HG02642 (cell line): Measurements from ENCODE around the gene SHC2.
"Not testable (repeated sequence)": the region's sequence is repeated elsewhere in the genome, so short reads cannot be mapped to it uniquely, and the experiment has no call there.

Experiments used
- ATAC-seq: cut with Tn5 transposase; IDR thresholded peaks from one replicate; pipeline ENCODE4 v1.9.1; 2021; ENCODE audit warnings: mild to moderate bottlenecking; ENCODE audit not compliant: unreplicated experiment, poor library complexity

Gene SHC2

DNA sequence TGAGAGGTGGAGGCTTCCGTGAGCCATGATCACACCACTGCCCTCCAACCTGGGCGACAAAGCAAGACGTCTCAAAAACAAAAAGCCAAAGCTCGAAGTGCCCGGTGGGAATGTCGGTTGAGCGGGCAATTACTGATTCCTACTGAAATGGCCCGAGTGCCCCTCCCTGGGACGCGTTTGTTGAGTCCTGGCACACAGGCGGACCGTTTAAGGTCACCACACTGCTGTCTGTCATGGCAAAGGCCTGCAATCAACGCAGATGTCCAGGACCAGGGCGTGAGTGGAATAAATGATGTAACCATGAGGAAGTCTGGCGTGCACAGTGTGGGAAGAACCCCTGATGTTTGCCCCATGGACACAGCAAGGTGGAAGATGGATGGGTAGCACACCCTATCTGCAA, 32.7 kb downstream of the SHC2 start:
- ATAC-seq: no peak

DNA sequence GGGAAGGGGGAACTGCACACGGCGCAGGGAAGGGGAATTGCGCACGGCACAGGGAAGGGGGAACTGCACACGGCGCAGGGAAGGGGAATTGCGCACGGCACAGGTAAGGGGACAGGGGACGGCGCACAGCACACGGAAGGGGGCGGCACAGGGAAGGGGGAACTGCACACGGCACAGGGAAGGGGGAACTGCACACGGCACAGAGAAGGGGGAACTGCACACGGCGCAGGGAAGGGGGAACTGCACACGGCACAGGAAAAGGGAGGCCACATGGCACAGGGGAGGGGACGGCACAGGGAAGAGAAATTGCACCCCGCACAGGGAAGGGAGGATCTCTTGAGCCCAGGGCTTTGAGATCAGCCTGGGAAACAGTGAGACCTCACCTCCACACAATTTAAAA, 33.2 kb downstream of the SHC2 start:
- not testable (repeated sequence) for ATAC-seq

DNA sequence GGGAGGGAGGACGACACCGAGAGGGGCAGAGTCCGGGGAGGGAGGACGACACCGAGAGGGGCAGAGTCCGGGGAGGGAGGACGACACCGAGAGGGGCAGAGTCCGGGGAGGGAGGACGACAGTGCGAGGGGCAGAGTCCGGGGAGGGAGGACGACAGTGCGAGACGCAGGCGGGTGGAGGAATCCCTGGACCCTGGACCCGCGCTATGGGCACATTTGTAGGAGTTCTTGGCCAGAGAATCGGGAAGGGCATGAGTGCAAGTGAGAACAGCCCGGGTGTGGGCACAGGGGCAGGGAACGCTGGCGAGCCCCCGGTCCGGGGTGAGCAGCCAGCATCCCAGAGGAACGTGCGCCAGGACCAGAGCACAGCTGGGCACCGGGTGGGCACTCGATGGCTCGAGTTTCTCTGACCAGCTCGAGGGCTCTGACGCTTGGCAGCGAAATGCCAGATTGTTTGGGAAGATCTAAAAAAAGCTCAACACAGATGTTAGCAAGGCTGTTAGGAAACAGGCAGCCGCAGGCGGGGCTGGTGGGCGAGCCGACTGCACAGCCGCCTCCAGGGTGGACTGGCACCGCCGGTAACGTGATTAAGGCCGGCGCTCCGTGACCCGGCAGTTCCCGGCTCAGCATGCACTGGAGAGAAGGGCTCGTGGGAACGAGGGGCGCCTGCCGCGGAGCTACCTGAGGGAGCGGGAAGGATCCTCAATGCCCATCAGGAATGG, 33.9 kb downstream of the SHC2 start:
- ATAC-seq: no peak

DNA sequence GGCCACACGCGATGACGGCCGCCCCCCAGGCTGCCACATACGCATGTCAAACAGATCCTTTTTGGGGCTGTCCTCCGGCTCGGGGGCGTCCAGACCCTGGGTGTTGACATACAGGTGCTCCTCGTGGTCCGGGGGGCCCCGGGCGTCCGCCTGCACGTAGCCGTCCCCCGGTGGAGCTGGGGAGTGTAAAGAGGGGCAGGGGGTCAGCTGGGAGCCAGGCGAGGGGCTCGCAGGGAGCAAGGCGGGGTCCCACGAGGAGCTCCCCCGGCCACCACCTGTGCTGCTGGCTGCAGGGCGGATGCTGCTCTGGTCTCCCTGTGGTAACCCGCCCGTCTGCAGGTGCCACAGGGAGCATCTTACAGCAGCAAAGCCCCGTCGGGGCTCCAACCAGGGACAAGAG, 35.8 kb downstream of the SHC2 start:
- no peak for ATAC-seq

DNA sequence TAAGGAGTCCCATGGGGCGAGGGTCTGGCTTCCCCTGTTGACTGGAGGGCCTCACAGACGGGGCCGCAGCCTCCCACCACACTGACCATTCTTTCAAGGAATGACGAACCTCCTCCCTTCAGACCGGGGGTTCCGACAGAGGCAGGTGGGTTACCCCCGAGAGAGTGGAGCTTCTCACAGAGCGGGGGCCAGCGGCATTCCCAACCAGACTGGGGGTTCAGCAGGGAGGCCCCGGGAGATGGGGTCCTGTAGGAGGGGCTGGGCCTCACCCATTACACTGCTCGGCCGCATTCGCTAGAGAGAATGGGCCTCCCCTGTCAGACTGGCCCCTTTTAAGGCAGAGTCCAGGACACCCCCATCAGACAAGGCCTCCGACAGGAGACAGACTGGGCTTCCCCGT, 36.3 kb downstream of the SHC2 start:
- ATAC-seq: no peak

DNA sequence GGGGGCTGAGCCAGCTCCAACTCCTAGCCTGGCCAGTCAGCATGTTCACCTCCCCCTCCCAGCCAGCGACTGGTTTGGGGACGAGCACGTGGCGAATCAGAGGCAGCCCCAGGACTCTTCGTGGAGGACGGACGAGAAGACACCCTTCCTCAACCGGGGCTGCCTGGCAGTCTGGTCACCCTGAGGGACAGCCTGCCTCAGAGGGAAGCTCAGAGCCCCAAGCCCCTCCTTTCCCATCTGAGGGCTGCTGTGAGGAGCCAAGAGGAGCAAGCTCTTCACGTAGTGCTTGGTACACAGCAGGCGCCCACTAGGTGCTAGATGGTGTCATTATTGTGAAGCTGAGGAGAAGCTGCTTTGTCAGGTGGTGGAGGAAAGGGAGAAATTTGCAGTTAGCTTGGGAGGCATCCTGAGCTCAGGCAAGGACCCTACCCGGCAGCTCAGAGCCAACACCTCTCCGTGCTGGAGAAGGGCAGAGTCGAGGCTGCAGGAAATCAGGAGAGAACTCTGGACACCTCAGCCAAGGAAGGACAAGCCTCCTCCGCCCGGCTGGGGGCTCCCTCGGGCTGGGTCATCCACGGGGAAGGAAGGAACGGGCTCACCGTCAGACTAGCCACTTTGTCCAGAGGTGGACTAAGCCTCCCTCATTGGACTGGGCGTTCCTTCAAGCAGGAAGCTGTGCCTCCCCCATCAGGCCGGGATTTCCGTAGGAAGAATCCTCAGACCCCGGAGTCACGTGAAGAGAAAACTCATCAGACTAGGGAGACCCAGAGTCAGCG, 37.0 kb downstream of the SHC2 start:
- no peak for ATAC-seq

DNA sequence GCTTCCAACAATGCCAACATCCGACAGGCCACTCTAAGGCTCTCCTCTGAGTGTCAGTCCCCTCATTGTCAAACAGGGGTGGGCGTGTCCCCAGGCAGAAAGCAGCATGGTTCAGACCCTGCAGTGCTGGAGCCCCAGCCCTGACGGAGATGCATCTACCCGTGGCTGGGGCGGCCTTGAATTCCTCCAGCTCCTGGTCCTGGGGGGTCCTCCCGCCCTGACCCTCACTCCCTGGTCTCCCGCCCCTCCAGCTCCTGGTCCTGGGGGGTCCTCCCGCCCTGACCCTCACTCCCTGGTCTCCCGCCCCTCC, 38.0 kb downstream of the SHC2 start:
- ATAC-seq: not testable (repeated sequence)

DNA sequence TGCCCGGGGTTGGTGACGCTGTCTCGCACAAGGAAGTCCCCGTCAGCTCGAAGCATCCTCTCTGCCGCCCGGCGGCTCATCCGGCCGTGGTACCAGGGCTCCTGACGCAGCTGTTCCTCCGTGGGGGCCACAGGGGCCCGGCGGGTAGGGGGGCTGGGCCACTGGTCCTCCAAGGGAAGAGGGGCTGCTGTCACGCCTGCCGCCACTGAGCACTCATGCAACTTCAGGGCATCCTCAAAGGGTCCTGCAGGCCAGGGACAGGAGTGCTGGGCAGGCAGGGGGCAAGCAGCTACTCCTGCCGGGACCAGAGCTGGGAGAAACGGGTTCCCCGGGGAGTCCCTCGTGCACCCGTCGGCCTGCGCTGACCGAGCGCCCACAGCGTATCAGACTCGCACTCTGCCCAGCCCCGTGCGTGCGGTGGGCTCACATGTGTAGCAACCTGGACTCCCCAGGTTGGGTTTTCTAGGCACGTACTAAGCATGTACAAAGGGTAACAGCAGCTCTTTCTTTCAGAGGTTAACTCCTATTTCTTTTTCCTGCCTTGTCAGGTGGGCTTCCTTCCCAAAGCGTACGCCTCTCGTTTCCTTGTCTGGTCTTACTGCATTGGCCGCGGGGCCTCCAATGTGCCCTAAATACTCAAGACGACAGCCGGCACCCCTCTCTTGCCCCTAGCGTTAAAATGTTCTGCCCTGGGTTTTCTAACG, 38.5 kb downstream of the SHC2 start:
- ATAC-seq: no peak

DNA sequence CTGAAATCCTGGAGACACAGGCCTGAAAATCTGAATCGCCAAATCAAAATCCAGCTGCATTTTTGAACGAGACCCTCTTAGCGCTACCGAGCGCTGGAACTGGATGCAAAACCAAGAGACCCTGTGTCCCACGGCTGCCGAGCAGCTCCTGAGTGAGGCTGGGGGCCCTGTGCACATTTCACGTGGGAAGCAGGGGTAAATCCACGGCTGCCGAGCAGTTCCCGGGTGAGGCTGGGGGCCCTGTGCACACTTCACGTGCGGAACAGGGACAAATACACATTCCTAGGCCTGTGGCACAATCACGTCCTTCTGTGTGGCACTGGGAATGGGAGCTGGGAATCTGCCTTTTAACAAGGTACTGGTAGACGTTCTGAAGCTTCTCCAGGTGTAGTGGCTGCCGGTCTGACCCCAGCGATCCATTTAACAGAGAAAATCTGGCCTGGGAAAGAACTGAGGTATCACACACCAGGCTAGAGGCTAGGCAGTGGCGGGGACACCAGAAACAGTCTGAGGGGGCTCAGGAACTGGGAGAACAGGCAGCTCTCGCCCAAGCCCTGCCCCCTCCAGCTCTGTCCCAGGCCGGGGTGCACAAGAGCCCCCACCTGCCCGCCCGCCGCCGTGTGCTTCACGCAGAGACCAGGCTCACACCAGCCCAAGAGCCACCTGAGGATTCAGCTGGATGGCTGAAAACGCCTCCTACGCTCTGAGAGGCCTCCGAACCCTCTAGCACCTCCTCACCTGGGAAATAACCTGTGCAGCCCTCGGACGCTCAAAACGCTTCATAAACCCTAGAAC, 40.9 kb downstream of the SHC2 start:
- ATAC-seq: no peak

DNA sequence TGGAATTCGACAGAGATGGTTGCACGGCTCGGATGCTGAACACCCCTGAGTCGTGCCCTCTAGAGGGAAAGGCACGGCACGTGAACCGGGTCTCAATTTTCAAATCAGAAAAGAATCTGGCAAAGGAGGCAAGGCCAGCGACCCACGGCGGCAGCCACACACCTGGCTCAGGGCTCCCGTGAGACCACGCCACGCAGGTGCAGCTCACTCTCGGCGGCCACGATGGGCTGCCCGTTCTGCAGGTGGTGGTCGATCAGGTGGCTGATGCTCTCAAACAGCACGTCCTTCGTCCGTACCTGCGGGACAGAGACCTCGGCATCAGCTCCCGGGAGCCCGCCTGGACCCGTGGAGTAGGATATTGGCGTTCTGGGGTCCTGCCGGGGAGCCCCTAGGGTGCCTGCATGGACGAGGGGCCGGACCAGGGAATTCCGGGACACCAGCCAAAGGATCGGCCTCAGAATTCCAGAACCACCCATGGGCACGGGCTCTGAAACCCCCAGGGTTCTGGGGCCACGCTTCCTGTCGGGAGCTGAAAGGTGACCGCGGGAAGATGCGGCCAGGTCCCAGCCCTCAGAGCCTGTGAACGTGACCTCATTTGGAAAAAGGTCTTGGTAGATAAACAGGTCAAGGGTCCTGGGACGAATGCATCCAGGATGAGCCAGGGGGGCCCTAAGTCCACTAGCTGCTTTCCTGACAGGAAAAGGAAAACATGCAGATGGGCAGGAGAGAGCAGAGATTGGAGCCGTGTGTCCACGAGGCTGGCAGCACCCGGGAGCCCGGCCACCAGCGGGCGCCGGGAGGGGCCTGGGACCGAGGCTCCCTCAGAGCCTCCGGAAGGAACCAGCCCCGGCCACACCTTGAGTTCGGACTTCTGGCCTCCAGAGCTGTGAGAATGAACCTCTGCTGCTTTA, 41.8 kb downstream of the SHC2 start:
- ATAC-seq: no peak

DNA sequence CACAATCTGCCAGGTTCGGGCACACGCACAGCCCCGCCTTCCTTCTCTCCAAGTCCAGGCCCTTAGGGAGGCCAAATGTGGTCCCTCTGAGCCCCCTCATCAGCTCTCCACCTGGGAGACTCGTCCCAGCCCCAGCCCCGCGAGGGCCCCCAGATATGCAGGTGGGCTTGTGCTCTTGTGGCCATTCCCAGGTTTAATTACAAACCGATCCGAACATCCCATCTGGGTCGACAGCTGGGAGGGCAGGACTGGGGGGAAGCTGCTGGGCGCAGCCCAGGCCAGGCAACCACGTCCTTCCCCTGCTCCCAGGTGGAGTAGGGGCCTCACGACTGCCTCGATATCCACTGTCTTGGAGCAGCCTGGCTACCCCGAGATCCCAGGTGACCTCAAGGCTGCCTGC, 44.4 kb downstream of the SHC2 start:
- no peak for ATAC-seq

DNA sequence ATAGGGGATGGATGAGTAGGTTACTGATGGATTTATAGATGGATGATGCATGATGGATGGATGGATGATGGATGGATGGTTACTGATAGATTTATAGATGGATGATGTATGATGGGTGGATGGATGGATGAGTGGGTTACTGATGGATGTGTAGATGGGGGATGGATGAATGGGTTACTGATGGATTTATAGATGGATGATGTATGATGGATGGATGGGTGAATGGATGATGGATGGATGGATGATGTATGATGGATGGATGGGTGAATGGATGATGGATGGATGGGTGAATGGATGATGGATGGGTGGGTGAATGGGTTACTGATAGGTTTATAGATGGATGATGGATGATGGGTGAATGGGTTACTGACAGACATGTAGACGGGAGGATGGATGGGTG, 45.5 kb downstream of the SHC2 start:
- ATAC-seq: no peak

DNA sequence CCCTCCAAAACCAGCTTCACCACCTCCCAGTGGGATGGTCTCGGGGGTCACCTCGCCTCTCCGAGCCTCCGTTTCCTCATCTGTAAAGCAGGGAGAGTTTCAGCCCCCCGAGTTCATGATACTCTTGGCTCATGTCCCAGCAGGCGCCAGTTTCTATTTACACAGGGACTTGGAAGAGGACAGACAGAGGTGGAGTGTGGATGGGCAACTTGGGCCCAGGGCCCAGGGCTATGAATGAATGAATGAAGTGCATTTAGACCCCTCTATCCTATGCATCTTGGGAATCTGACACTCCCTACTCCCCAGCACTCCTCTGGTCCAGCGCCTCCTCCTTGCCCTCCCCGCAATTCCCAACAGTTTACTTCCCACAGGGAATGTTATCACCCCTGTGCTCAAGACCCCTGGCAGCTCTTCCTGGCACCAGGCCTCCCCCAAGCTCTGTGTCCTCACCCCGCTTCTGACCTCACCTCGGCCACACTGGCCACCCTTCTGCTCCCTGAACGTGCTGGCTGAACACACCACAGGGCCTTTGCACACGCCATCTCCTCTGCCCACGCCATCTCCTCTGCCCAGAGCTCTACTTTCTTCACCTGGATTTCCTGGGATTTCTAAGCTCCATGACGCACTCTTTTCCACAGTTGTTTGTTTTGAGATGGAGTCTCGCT, 46.9 kb downstream of the SHC2 start:
- no peak for ATAC-seq

DNA sequence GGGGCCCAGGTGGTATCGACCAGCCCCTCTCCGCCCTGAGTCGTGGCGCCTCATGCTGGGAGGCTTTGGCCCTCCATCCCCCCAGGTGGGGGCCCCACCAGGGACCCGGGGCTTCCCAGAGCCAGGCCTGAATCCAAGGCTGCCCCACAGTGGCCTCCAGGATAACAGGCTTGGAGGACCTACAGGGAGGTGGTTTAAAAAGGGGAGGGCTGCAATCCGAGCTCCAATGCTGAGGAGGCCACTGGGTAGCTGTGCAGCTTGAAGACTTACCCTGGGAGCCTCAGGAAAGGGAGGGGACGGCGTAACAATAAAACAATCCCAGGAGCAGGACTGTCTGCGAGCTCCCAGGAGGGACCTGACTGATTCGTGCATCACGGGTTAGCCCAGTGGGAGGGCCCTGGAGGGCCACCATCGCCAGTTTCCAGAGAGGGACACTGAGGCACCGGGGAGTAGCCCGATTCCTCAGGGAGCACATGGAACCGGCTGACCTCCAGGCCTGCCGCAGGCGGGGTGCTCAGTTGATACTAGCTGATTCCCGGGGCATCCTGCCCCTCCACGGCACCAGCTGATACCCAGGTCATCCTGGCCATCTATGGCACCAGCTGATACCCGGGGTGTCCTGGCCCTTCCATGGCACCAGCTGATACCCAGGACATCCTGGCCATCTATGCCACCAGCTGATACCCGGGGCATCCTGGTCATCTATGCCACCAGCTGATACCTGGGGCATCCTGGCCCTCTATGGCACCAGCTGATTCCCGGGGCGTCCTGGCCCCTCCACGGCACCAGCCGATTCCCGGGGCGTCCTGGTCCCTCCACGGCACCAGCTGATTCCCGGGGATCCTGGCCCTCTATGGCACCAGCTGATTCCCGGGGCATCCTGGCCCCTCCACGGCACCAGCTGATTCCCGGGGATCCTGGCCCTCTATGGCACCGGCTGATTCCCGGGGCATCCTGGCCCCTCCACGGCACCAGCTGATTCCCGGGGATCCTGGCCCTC, 48.2 kb downstream of the SHC2 start:
- no peak for ATAC-seq

DNA sequence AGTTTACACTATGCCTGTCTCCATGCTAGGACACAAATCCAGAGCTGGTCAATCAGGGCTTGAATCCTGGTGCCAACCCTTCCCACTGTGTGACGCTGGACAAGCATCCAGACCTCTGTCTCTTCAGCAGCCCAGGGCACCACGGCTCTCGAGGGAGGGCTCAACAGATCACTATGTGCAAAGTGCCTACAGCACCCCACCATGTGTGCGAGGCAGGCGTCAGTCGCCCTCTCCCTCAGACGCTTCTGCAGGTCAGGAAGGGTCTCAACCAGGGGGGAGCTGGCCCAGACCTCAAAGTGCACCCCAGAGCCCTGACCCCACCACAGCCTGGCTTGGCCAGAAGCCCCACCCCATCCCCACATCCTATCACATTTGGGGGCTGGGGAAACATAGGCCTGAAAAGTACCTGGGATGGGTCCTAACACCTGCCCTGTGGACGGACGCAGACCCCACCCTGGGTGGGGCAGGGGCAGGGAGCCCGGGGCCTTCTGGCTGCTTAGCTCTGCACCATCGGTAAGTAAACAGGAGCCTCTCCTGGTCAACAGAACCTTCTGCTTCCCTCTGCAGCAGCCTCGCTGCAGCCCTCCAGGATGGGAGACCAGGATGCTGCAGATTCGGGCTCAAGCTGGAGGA, 49.0 kb downstream of the SHC2 start:
- no peak for ATAC-seq

DNA sequence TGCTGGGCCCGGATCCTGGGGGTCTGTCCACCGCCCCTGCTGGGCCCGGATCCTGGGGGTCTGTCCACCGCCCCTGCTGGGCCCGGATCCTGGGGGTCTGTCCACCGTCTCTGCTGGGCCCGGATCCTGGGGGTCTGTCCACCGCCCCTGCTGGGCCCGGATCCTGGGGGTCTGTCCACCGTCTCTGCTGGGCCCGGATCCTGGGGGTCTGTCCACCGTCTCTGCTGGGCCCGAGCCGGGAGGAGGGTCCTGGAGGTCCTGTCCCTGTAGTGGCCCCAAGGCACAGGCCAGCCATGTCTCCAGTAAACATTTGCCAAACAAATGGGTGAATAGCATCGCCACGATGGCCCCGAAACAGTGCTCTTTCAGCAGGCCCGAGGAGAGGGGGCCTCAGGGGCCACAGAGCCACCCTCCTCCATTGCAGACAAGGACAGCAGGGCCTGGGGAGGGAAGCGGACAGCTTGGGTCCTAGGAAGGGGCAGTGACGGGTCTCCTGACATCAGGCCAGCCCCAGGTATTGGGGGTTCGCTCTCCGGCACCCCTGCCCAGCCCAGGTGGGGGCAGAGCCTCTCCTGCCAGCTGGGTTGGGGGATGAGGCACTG, 49.6 kb downstream of the SHC2 start:
- ATAC-seq: not testable (repeated sequence)

DNA sequence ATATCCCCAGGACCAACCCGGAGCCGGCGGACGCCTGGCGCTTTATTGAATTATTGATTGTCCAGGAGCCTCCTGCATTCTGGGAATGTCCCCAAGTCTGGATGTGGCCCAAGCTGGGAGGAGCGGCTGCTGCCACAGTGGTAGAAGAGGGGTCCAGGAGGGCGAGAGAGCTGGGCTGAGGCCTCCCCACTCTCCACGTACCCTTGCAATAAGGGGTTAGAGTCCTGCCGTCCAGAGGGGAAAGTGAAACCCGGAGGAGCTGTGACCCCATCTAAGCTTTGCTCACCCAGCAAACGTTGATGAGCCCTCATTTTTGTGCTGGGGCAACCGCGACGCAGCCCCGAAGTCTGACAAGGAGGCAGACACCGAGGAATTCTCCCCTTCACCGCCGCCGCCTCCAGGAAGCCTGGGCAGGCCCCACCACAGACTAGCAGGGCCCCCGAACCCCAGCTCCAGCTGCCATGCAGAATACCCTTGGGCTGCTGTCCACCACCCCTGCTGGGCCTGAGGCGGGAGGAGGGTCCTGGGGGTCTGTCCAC, 50.5 kb downstream of the SHC2 start:
- no peak for ATAC-seq
